Measurements from ENCODE around the gene DEFB131B.
"Not testable (repeated sequence)": the region's sequence is repeated elsewhere in the genome, so short reads cannot be mapped to it uniquely, and the experiment has no call there.

DNA sequence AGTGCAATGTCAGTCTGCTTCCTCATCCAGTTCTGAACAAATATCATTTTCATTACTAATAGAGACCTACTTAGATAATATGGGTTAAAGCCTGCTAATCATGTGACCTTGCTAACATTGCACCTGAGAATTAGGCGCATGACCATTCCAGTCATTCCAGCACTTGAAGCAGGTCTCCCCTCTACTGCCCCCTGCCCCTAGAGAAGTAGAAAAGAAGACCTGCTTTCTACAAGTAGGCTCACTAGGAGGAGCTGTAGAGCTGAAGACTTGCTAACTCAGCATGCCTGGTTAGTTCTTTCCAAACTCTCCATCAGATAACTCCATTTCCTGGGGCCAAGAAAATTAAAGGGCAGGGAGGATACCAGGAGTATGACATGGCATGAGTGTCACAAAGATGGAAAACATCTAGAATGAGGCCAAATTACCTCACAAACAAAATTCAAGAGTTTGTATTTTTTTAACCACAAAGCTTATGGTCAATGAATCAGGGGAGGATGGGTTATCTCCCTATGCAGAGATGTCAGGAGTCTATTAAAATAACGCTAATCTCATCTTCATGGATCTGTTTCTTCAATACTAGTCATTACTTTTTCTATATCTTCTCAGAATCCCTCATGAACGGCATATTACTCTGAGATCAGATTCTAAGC is 14.2 kb upstream of the DEFB131B start:
- not testable (repeated sequence) for TF ChIP-seq JUND (IDR thresholded peaks at IDR 0.05); POLR2A (IDR thresholded peaks at IDR 0.05; ENCODE audit: borderline replicate concordance, extremely low read depth, insufficient read depth, insufficient read length); FOSL1 (IDR thresholded peaks at IDR 0.05; ENCODE audit: low read depth); EZH2 (IDR thresholded peaks at IDR 0.05); SIN3A (IDR thresholded peaks at IDR 0.05; ENCODE audit: low read depth); ZBTB33 (IDR thresholded peaks at IDR 0.05; ENCODE audit: extremely low read depth, insufficient replicate concordance, low read length); CEBPB (IDR thresholded peaks at IDR 0.05; ENCODE audit: low read depth); TCF7L2 (IDR thresholded peaks at IDR 0.05; ENCODE audit: borderline replicate concordance, extremely low read depth, insufficient read depth, insufficient read length); YY1 (IDR thresholded peaks at IDR 0.05; ENCODE audit: extremely low read depth, insufficient replicate concordance, low read depth, low read length); ZNF274 (IDR thresholded peaks at IDR 0.05; ENCODE audit: low read depth, low read length); REST (IDR thresholded peaks at IDR 0.05; ENCODE audit: low read depth)
- TF ChIP-seq RAD21 (IDR thresholded peaks at IDR 0.05; ENCODE audit: low read depth) (peak; percentile 53), CTCF (IDR thresholded peaks at IDR 0.05 in 2 of 3, conservative IDR thresholded peaks at IDR 0.05 in 1 of 3; ENCODE audit: borderline replicate concordance in 1 of 3, insufficient read depth in 1 of 3, low read depth in 2 of 3, low read length in 2 of 3) (peak; percentile 57 to 97 (median 75))
